Endothelial cell of umbilical vein (primary cell): ENCODE measurements around the gene GALNT10. TPM values are rescaled to one million over a fixed set of nuclear protein-coding genes. Genes with fewer than 3 reads are reported as not detected.

ENCODE experiments used
- BruUV-seq: library from RNA; stranded (reverse); fragments of 400-500 nt; replicated peaks from 2 replicates; lab custom pipeline; 2021; lab: Mats Ljungman, UMichigan
- CTCF ChIA-PET: fragments of 300-600, 350-600 bp; sonication (Branson Sonifier 250); formaldehyde crosslinking; loops from one replicate; lab custom pipeline; 2021; ENCODE audit warnings: antibody characterized with exemption, inconsistent platforms; lab: Charles Lee
- POLR2A ChIA-PET: fragments of 300-600, 350-600 bp; sonication (Branson Sonifier 250); formaldehyde crosslinking; loops from one replicate; lab custom pipeline; 2021; ENCODE audit warnings: antibody characterized with exemption, inconsistent platforms; lab: Charles Lee
- DNase-seq: peaks from one replicate; pipeline ENCODE4 v3.0.0-alpha.2; 2011; ENCODE audit warnings: low read depth, low spot score
- FAIRE-seq: peaks from 2 replicates; lab custom pipeline; 2011; peaks lifted over from hg19 to GRCh38; lab: Jason Lieb, UNC
- H2AFZ ChIP-seq: 2 replicates; pipeline ENCODE4 v1.6.0; 2012; ENCODE audit warnings: low read depth, low read length, control low read depth, inconsistent platforms
- H3K27ac ChIP-seq: 2 replicates; pipeline ENCODE4 v1.5.1; 2011; ENCODE audit warnings: low read depth, mild to moderate bottlenecking, control low read depth, low read length, moderate library complexity; ENCODE audit not compliant: insufficient read depth
- H3K27me3 ChIP-seq, 2 experiments: 2 replicates each; pipeline versions ENCODE4 v1.6.0 to v1.6.1; 2011; ENCODE audit warnings: low read length in 2 of 2, mixed read lengths in 1 of 2; ENCODE audit not compliant: control insufficient read depth in 2 of 2, insufficient read depth in 2 of 2
- H3K36me3 ChIP-seq, 2 experiments: 2 replicates in 1 of 2; 3 replicates in 1 of 2; pipeline ENCODE4 v1.5.1; 2011; ENCODE audit warnings: low read length in 2 of 2, mild to moderate bottlenecking in 1 of 2, moderate library complexity in 1 of 2; ENCODE audit not compliant: control insufficient read depth in 2 of 2, insufficient read depth in 2 of 2; ENCODE audit errors: extremely low read depth in 1 of 2
- H3K4me1 ChIP-seq: 3 replicates; pipeline ENCODE4 v1.5.1; 2011; ENCODE audit warnings: mild to moderate bottlenecking, low read length; ENCODE audit not compliant: control insufficient read depth, insufficient read depth; ENCODE audit errors: extremely low read depth
- H3K4me2 ChIP-seq: 2 replicates; pipeline ENCODE4 v1.6.1; 2011; ENCODE audit warnings: low read length, control low read depth, mixed read lengths; ENCODE audit not compliant: insufficient read depth
- H3K4me3 ChIP-seq, 3 experiments: fragments of 200-600 bp in 1 of 3; sonication (generic), shearing (Covaris generic) in 1 of 3; replicated peaks in 1 of 3; 2 replicates each; pipeline ENCODE4 v1.5.1; 2011 to 2016; ENCODE audit warnings: control low read depth in 3 of 3, low read length in 3 of 3, mild to moderate bottlenecking in 2 of 3, inconsistent platforms in 1 of 3, low read depth in 1 of 3, moderate library complexity in 1 of 3; ENCODE audit not compliant: insufficient read depth in 1 of 3
- H3K79me2 ChIP-seq: 2 replicates; pipeline ENCODE4 v1.6.0; 2012; ENCODE audit warnings: low read length, inconsistent platforms; ENCODE audit not compliant: control insufficient read depth, insufficient read depth
- H3K9ac ChIP-seq: replicated peaks from 2 replicates; pipeline ENCODE3; 2011; ENCODE audit warnings: low read length, control low read depth; ENCODE audit not compliant: insufficient read depth; ENCODE audit errors: extremely low read depth
- H3K9me1 ChIP-seq: replicated peaks from 3 replicates; pipeline ENCODE4 v1.6.0; 2011; ENCODE audit warnings: mild to moderate bottlenecking, low read length; ENCODE audit not compliant: control insufficient read depth, insufficient read depth; ENCODE audit errors: extremely low read depth
- H3K9me3 ChIP-seq: replicated peaks from 2 replicates; pipeline ENCODE4 v1.5.1; 2012; ENCODE audit warnings: low read length, inconsistent platforms; ENCODE audit not compliant: control insufficient read depth, insufficient read depth
- H4K20me1 ChIP-seq: replicated peaks from 2 replicates; pipeline ENCODE3; 2011; ENCODE audit warnings: mild to moderate bottlenecking, low read length; ENCODE audit not compliant: control insufficient read depth, insufficient read depth; ENCODE audit errors: extremely low read depth
- CTCF ChIP-seq, 2 donors: IDR thresholded peaks; 1 replicate in 1 of 2; 2 replicates in 1 of 2; pipeline ENCODE4 v1.5.1; 2011; ENCODE audit warnings: low read length in 2 of 2, mild to moderate bottlenecking in 2 of 2, moderate library complexity in 2 of 2, control low read depth in 1 of 2, inconsistent platforms in 1 of 2, low read depth in 1 of 2; ENCODE audit not compliant: insufficient read depth in 1 of 2; ENCODE audit errors: extremely low read depth in 1 of 2
- EZH2 ChIP-seq: IDR thresholded peaks from 2 replicates; pipeline ENCODE4 v1.6.1; 2012; ENCODE audit warnings: borderline replicate concordance, low read depth, mild to moderate bottlenecking, moderate library complexity, low read length, inconsistent platforms; ENCODE audit not compliant: severe bottlenecking
- FOS ChIP-seq: IDR thresholded peaks from 2 replicates; pipeline ENCODE4 v1.6.1; 2011; ENCODE audit warnings: mild to moderate bottlenecking, low read length, moderate library complexity, borderline replicate concordance; ENCODE audit not compliant: insufficient read depth
- GATA2 ChIP-seq: IDR thresholded peaks from 2 replicates; pipeline ENCODE4 v1.7.0; 2011; ENCODE audit warnings: low read depth, mild to moderate bottlenecking, moderate library complexity, mixed read lengths, low read length; ENCODE audit not compliant: insufficient read length, insufficient read depth
- JUN ChIP-seq: IDR thresholded peaks from 2 replicates; pipeline ENCODE4 v1.6.1; 2011; ENCODE audit warnings: borderline replicate concordance, low read depth; ENCODE audit not compliant: insufficient read length, insufficient read depth
- MAX ChIP-seq: IDR thresholded peaks from 2 replicates; pipeline ENCODE4 v1.6.1; 2011; ENCODE audit not compliant: insufficient read depth, insufficient read length
- MYC ChIP-seq: IDR thresholded peaks from one replicate; pipeline ENCODE4 v1.6.1; 2011; ENCODE audit warnings: mild to moderate bottlenecking, low read depth, low read length
- POLR2A ChIP-seq: IDR thresholded peaks from 2 replicates; pipeline ENCODE4 v1.6.1; 2012; ENCODE audit warnings: low read depth, mild to moderate bottlenecking, control low read depth, low read length
- POLR2AphosphoS5 ChIP-seq: IDR thresholded peaks from 2 replicates; pipeline ENCODE4 v1.6.1; 2012; ENCODE audit warnings: low read depth, mild to moderate bottlenecking, control low read depth, low read length, moderate library complexity; ENCODE audit not compliant: insufficient read depth
- dilution Hi-C: fragments of 300-500 bp; cut with MboI; formaldehyde crosslinking; loops from one replicate; pipeline ENCODE4 v1.15.0; 2019; ENCODE audit warnings: low sequenced_read_pairs; ENCODE audit not compliant: extremely low pct_ligation_motif_present
- intact Hi-C: fragments of 100-400 bp; cut with micrococcal nuclease; formaldehyde crosslinking; loops from one replicate; pipeline ENCODE4 v1.10.0; 2022
- polyA plus RNA-seq, 4 experiments: library from polyadenylated mRNA; depleted of rRNA in 3 of 4; stranded (reverse) in 3 of 4; unstranded in 1 of 4; fragments of >200 nt; gene quantifications; 2 replicates each; pipeline versions ENCODE4 v1.2.1 to v1.2.3, GENCODE V29; 2011 to 2012; ENCODE audit warnings: missing spikeins in 1 of 4
- total RNA-seq: library from RNA; stranded (reverse); gene quantifications from 2 replicates; pipeline ENCODE4 v1.2.3, GENCODE V29; 2021

Gene GALNT10
- total and polyA plus RNA-seq, 2 donors (not counting 3 experiments of a cell fraction or from before 2014, with no cell fraction given): 70.2 to 77.6 TPM

GRCh38 chr5:154159343-154159742 is 31.2 kb upstream of the GALNT10 start:
- no peaks in the 10 kb centered on the region for H4K20me1 ChIP-seq
- CTCF ChIA-PET: interaction anchor here (0.7 to 1.9 kb wide), 5 partner anchors 12 to 361 kb away, joined by 3 to 5 read pairs (median 4); no protein-coding TSS in a partner anchor
- H3K4me3 ChIP-seq: no peak overlapping the region
- peaks cover 28 to 39% of the 10 kb centered on the region in 2 experiments for H3K27me3 ChIP-seq
- no peak overlapping the region for H2AFZ ChIP-seq
- no peak overlapping the region for H3K4me2 ChIP-seq
- H3K27ac ChIP-seq: no peak overlapping the region
- BruUV-seq: no TSS peak
- TF ChIP-seq MYC (no peak), MAX (no peak), GATA2 (no peak), JUN (no peak), POLR2A (no peak), EZH2 (no peak), FOS (no peak), POLR2AphosphoS5 (no peak), CTCF (IDR thresholded peaks at IDR 0.05; ENCODE audit: extremely low read depth in 1 of 2, insufficient read depth in 1 of 2, low read depth in 1 of 2, low read length in 2 of 2) (no peak)
- no peaks in the 10 kb centered on the region for H3K36me3 ChIP-seq
- H3K9me1 ChIP-seq: no peaks in the 10 kb centered on the region
- FAIRE-seq (no peak), DNase-seq (no peak)
- POLR2A ChIA-PET: no interaction called here
- dilution Hi-C loops: no loop called here
- no peaks in the 10 kb centered on the region for H3K79me2 ChIP-seq
- H3K9me3 ChIP-seq: no peaks in the 10 kb centered on the region
- no peaks in the 10 kb centered on the region for H3K4me1 ChIP-seq
- H3K9ac ChIP-seq: no peak overlapping the region
- intact Hi-C loops: no loop called here
